Activated T-cell treated with anti-CD3 and anti-CD28 coated beads, Interleukin-2, amount 50 U/mL, for 72 hours (primary cell): ENCODE results near the gene DLGAP1. TPM values are rescaled to one million over a fixed set of nuclear protein-coding genes. Genes with fewer than 3 reads are reported as not detected.

Experiments used
- ATAC-seq, 2 donors: fragments of 150-1000 bp; cut with Tn5 transposase; replicated peaks in 1 of 2; 2 replicates each; pipeline ENCODE4 v1.10.0; 2021; ENCODE audit warnings: moderate library complexity in 2 of 2, mild to moderate bottlenecking in 1 of 2
- DNase-seq, 2 donors: peaks; one replicate each; pipeline ENCODE4 v3.0.0; 2021 to 2022; ENCODE audit warnings: mixed read lengths in 1 of 2
- H3K27ac Mint-ChIP-seq: one replicate; pipeline ENCODE4 v1.8.0; 2022; ENCODE audit warnings: mild to moderate bottlenecking, moderate library complexity, mixed read lengths
- H3K27me3 Mint-ChIP-seq: one replicate; pipeline ENCODE4 v1.8.0; 2022; ENCODE audit warnings: low read depth, mixed read lengths
- H3K36me3 Mint-ChIP-seq, 2 donors: one replicate each; pipeline ENCODE4 v1.8.0; 2022; ENCODE audit warnings: mixed read lengths in 2 of 2, mild to moderate bottlenecking in 1 of 2; ENCODE audit not compliant: insufficient read depth in 2 of 2
- H3K4me1 Mint-ChIP-seq: one replicate; pipeline ENCODE4 v1.8.0; 2022; ENCODE audit warnings: low read depth, mixed read lengths
- H3K4me3 Mint-ChIP-seq, 2 donors: one replicate each; pipeline ENCODE4 v1.8.0; 2022; ENCODE audit warnings: mild to moderate bottlenecking in 2 of 2, mixed read lengths in 2 of 2, moderate library complexity in 2 of 2
- H3K9me3 Mint-ChIP-seq, 2 donors: one replicate each; pipeline ENCODE4 v1.8.0; 2022; ENCODE audit warnings: mixed read lengths in 2 of 2
- total RNA-seq, 2 donors: library from RNA; stranded (reverse); gene quantifications; one replicate each; pipeline ENCODE4 v1.2.3, GENCODE V29; 2022

Gene DLGAP1
- total RNA-seq, 2 donors from 2014 or later, result 0.17 to 0.51 TPM

GRCh38 chr18:3930126-3931012 lies 524.7 kb downstream of the DLGAP1 start:
- ATAC-seq, result no peak

GRCh38 chr18:3924455-3924854 lies 530.7 kb downstream of the DLGAP1 start:
- Mint-ChIP-seq H3K36me3 (no peaks in the 10 kb centered on the region), H3K4me1 (no peaks in the 10 kb centered on the region), H3K4me3 (no peak overlapping the region), H3K27ac (no peak overlapping the region), H3K27me3 (no peaks in the 10 kb centered on the region), H3K9me3 (no peaks in the 10 kb centered on the region)
- no peak for ATAC-seq
- DNase-seq, result no peak

More at GRCh38 chr18:3930126-3931012, 524.7 kb downstream of the DLGAP1 start:
- H3K4me1 Mint-ChIP-seq, result no peaks in the 10 kb centered on the region
- no peaks in the 10 kb centered on the region for H3K9me3 Mint-ChIP-seq
- H3K4me3 Mint-ChIP-seq, result no peak overlapping the region
- H3K36me3 Mint-ChIP-seq, result no peaks in the 10 kb centered on the region
- no peaks in the 10 kb centered on the region for H3K27me3 Mint-ChIP-seq
- H3K27ac Mint-ChIP-seq, result no peak overlapping the region
- DNase-seq, result no peak

GRCh38 chr18:3923750-3924149 lies 531.4 kb downstream of the DLGAP1 start:
- Mint-ChIP-seq H3K36me3 (no peaks in the 10 kb centered on the region), H3K27ac (no peak overlapping the region), H3K27me3 (no peaks in the 10 kb centered on the region), H3K4me1 (no peaks in the 10 kb centered on the region), H3K4me3 (no peak overlapping the region), H3K9me3 (no peaks in the 10 kb centered on the region)
- ATAC-seq (no peak), DNase-seq (no peak)

DNA sequence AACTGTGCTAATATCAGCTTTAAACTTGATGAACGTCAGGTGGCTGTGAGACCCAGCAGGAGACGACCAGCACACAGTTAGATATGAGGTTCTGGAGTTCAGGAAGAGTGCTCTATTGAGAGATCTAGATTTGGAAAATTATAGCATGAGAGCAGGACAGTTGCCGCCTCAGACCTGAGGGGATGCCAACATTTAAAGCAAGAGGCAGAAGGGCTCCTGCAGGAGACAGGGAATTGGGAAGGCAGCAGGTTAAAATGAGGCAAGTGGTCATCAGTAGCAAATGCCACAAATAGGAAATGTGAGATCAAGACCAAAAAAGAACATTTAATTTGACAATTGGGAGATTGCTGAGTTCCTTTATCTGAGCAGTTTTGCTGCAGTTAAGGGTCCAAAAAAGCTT lies 533.3 kb downstream of the DLGAP1 start:
- H3K4me3 Mint-ChIP-seq, result no peak overlapping the region
- DNase-seq (no peak), ATAC-seq (no peak)
- H3K27me3 Mint-ChIP-seq, result peaks cover 2% of the 10 kb centered on the region
- H3K27ac Mint-ChIP-seq, result no peak overlapping the region
- H3K9me3 Mint-ChIP-seq, result no peaks in the 10 kb centered on the region
- no peaks in the 10 kb centered on the region for H3K36me3 Mint-ChIP-seq
- no peaks in the 10 kb centered on the region for H3K4me1 Mint-ChIP-seq

GRCh38 chr18:3920832-3921231 lies 534.3 kb downstream of the DLGAP1 start:
- DNase-seq (no peak), ATAC-seq (no peak)
- no peaks in the 10 kb centered on the region for H3K4me1 Mint-ChIP-seq
- H3K9me3 Mint-ChIP-seq, result no peaks in the 10 kb centered on the region
- peaks cover 10% of the 10 kb centered on the region for H3K27me3 Mint-ChIP-seq
- no peaks in the 10 kb centered on the region for H3K36me3 Mint-ChIP-seq
- no peak overlapping the region for H3K4me3 Mint-ChIP-seq
- no peak overlapping the region for H3K27ac Mint-ChIP-seq

DNA sequence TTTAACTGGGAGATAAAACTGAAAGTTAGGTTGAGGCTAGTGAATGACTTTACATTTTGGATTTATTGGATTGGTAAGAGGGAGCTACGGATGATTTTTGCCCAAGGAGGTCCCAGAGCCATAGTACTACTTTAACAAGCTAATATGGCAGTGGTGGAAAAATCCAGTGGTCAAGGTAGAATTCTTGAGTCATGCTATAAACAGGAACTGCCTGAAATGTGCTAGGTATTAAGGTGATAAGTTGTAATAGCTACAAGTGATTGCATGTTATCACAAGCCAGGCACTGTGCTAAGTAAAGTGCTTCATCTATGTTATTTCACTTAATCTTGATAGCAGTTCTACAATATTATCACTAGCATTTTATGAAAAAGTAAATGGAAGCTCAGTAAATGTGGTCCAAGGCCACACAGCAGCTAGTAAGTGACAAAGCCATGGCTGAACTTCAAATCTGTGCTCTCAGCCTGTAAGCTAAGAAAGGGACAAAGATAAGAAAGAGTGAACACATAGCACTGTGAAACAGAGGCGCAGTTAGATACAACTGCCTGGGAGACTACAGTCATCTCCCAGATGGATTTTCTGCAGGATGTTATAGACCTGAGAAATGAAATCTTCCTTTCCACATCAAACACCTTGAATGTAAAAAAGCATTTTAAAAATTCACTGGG lies 535.6 kb downstream of the DLGAP1 start:
- no peak for DNase-seq
- H3K36me3 Mint-ChIP-seq, result no peaks in the 10 kb centered on the region
- H3K9me3 Mint-ChIP-seq, result no peaks in the 10 kb centered on the region
- no peak overlapping the region for H3K27ac Mint-ChIP-seq
- no peak overlapping the region for H3K4me3 Mint-ChIP-seq
- ATAC-seq, result no peak
- peaks cover 10% of the 10 kb centered on the region for H3K27me3 Mint-ChIP-seq
- no peaks in the 10 kb centered on the region for H3K4me1 Mint-ChIP-seq

DNA sequence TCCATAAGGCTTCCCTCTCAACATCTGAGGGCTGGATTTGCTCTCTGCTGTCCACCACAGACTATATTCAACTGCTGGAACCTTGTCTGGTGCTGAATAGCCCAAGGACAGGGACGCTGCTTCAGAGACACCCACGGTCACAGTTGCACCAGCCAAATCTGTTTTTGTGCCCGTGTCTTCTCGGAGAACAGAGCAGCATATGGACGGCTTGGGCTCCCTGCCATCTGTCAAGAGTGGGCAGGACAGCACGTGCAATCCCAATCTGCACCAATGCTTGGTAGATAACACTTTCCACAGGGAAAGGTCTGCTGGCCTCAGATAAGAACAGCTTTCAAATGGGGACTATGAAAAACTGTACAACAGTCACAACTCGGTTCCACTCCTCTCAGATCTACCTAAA lies 539.0 kb downstream of the DLGAP1 start:
- no peak overlapping the region for H3K4me3 Mint-ChIP-seq
- no peak for ATAC-seq
- H3K27me3 Mint-ChIP-seq, result peaks cover 10% of the 10 kb centered on the region
- H3K36me3 Mint-ChIP-seq, result no peaks in the 10 kb centered on the region
- H3K27ac Mint-ChIP-seq, result no peak overlapping the region
- H3K4me1 Mint-ChIP-seq, result no peaks in the 10 kb centered on the region
- H3K9me3 Mint-ChIP-seq, result no peaks in the 10 kb centered on the region
- no peak for DNase-seq

DNA sequence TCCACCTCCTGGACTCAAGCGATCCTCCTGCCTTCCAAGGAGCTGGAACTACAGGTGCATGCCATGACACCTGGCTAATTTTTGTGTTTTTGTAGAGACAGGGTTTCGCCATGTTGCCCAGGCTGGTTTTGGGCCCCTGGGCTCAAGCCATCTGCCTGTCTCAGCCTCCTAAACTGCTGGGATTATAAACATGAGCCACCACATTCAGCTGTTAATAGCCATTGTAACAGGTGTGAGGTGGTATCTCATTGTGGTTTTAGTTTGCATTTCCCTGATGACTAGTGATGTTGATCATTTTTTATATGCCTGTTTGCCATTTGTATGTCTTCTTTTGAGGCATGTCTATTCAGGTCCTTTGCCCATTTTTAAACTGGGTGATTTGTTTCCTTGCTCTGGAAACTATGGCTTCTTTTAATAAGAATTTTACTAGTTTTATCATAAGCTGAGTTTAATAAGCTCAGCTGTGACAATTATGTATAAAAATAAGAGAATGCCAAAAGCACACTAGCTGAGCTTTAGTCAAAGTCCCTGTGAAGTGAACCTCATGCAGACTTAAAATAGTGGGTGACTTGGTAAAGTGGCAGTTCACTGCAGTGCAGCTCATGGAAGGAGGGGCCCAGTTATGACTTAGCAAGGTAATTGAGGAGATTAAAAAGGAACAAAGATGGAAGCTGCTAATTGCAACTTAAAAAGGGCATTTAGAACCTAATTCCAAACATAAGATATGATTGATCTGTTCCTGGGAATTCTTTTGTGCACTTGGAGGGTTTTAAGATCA lies 540.1 kb downstream of the DLGAP1 start:
- Mint-ChIP-seq H3K36me3 (no peaks in the 10 kb centered on the region), H3K27me3 (peaks cover 10% of the 10 kb centered on the region), H3K4me1 (no peaks in the 10 kb centered on the region), H3K27ac (no peak overlapping the region), H3K9me3 (no peaks in the 10 kb centered on the region), H3K4me3 (no peak overlapping the region)
- no peak for DNase-seq
- no peak for ATAC-seq

GRCh38 chr18:3914109-3914508 lies 541.0 kb downstream of the DLGAP1 start:
- H3K4me1 Mint-ChIP-seq, result no peaks in the 10 kb centered on the region
- no peaks in the 10 kb centered on the region for H3K36me3 Mint-ChIP-seq
- no peak overlapping the region for H3K4me3 Mint-ChIP-seq
- H3K27ac Mint-ChIP-seq, result no peak overlapping the region
- no peak for DNase-seq
- H3K9me3 Mint-ChIP-seq, result no peaks in the 10 kb centered on the region
- H3K27me3 Mint-ChIP-seq, result peaks cover 10% of the 10 kb centered on the region
- no peak for ATAC-seq

- H3K9me3 Mint-ChIP-seq, result no peaks in the 10 kb centered on the region
- no peak for DNase-seq
- no peak overlapping the region for H3K27ac Mint-ChIP-seq
- H3K36me3 Mint-ChIP-seq, result no peaks in the 10 kb centered on the region
- H3K4me3 Mint-ChIP-seq, result no peak overlapping the region
- ATAC-seq, result no peak
- H3K4me1 Mint-ChIP-seq, result no peaks in the 10 kb centered on the region
- peaks cover 12% of the 10 kb centered on the region for H3K27me3 Mint-ChIP-seq
Observed at GRCh38 chr18:3912705-3913104, 542.4 kb downstream of the DLGAP1 start.

- no peak for DNase-seq
- no peaks in the 10 kb centered on the region for H3K36me3 Mint-ChIP-seq
- no peak overlapping the region for H3K27ac Mint-ChIP-seq
- H3K9me3 Mint-ChIP-seq, result no peaks in the 10 kb centered on the region
- no peak for ATAC-seq
- H3K27me3 Mint-ChIP-seq, result peaks cover 10% of the 10 kb centered on the region
- H3K4me1 Mint-ChIP-seq, result no peaks in the 10 kb centered on the region
- no peak overlapping the region for H3K4me3 Mint-ChIP-seq
Observed at GRCh38 chr18:3911413-3911812, 543.7 kb downstream of the DLGAP1 start.

GRCh38 chr18:3910512-3910911 lies 544.6 kb downstream of the DLGAP1 start:
- ATAC-seq (no peak), DNase-seq (no peak)
- Mint-ChIP-seq H3K36me3 (no peaks in the 10 kb centered on the region), H3K9me3 (no peaks in the 10 kb centered on the region), H3K27me3 (peaks cover 7% of the 10 kb centered on the region), H3K4me3 (no peak overlapping the region), H3K27ac (no peak overlapping the region), H3K4me1 (no peaks in the 10 kb centered on the region)

- H3K4me3 Mint-ChIP-seq, result no peak overlapping the region
- no peaks in the 10 kb centered on the region for H3K36me3 Mint-ChIP-seq
- H3K9me3 Mint-ChIP-seq, result no peaks in the 10 kb centered on the region
- DNase-seq (no peak), ATAC-seq (no peak)
- no peak overlapping the region for H3K27ac Mint-ChIP-seq
- H3K27me3 Mint-ChIP-seq, result peaks cover 7% of the 10 kb centered on the region
- no peaks in the 10 kb centered on the region for H3K4me1 Mint-ChIP-seq
Observed at GRCh38 chr18:3907955-3908354, 547.2 kb downstream of the DLGAP1 start.
